NCI-H1092 (cell line): Measurements from ENCODE around the gene VPS13D.
"Not testable (repeated sequence)": the region's sequence is repeated elsewhere in the genome, so short reads cannot be mapped to it uniquely, and the experiment has no call there.

Source experiments
- DNase-seq: peaks from one replicate; lab custom pipeline; 2025; lab: John Stamatoyannopoulos, UW

VPS13D gene

GRCh38 chr1:12450090-12450755 is 220.4 kb downstream of the VPS13D start:
- DNase-seq, result peak; percentile 27

- peak; percentile 32 for DNase-seq
Measured at GRCh38 chr1:12450756-12451559, 221.1 kb downstream of the VPS13D start.

GRCh38 chr1:12451560-12451900 is 221.7 kb downstream of the VPS13D start:
- no peak for DNase-seq

- no peak for DNase-seq
Measured at GRCh38 chr1:12452262-12452661, 222.4 kb downstream of the VPS13D start.

- DNase-seq, result no peak
Measured at GRCh38 chr1:12453400-12454343, 223.8 kb downstream of the VPS13D start.

- no peak for DNase-seq
Measured at GRCh38 chr1:12454406-12455391, 224.9 kb downstream of the VPS13D start.

GRCh38 chr1:12456081-12456480 is 226.3 kb downstream of the VPS13D start:
- not testable (repeated sequence) for DNase-seq

GRCh38 chr1:12456979-12457378 is 227.1 kb downstream of the VPS13D start:
- DNase-seq, result no peak

- no peak for DNase-seq
Measured at GRCh38 chr1:12457771-12458170, 227.9 kb downstream of the VPS13D start.

- no peak for DNase-seq
Measured at GRCh38 chr1:12458571-12458970, 228.7 kb downstream of the VPS13D start.

- DNase-seq, result no peak
Measured at GRCh38 chr1:12460121-12460520, 230.3 kb downstream of the VPS13D start.

- peak; percentile 43 for DNase-seq
Measured at GRCh38 chr1:12460911-12461621, 231.2 kb downstream of the VPS13D start.

- DNase-seq, result no peak
Measured at GRCh38 chr1:12461754-12462153, 231.9 kb downstream of the VPS13D start.

GRCh38 chr1:12462586-12462985 is 232.8 kb downstream of the VPS13D start:
- DNase-seq, result no peak

- DNase-seq, result no peak
Measured at GRCh38 chr1:12464045-12464461, 234.2 kb downstream of the VPS13D start.

GRCh38 chr1:12464598-12465056 is 234.8 kb downstream of the VPS13D start:
- DNase-seq, result no peak

GRCh38 chr1:12465126-12465525 is 235.3 kb downstream of the VPS13D start:
- no peak for DNase-seq

GRCh38 chr1:12466816-12467215 is 237.0 kb downstream of the VPS13D start:
- no peak for DNase-seq

- no peak for DNase-seq
Measured at GRCh38 chr1:12467570-12468286, 237.9 kb downstream of the VPS13D start.

- DNase-seq, result no peak
Measured at GRCh38 chr1:12468323-12468722, 238.5 kb downstream of the VPS13D start.
